Astrocyte (in vitro differentiated cells and primary cell): ENCODE measurements around the gene UBE2QL1. TPM values are rescaled to one million over a fixed set of nuclear protein-coding genes. Genes with fewer than 3 reads are reported as not detected.

Experiments
- DNase-seq: peaks from one replicate; pipeline ENCODE4 v3.0.0-alpha.2; 2010; ENCODE audit warnings: low read depth
- FAIRE-seq: peaks from 2 replicates; lab custom pipeline; 2011; peaks lifted over from hg19 to GRCh38; lab: Jason Lieb, UNC
- H2AFZ ChIP-seq: 2 replicates; pipeline ENCODE4 v1.6.0; 2012; ENCODE audit warnings: low read depth, low read length, inconsistent platforms
- H3K27ac ChIP-seq: 2 replicates; pipeline ENCODE4 v1.5.1; 2011; ENCODE audit warnings: low read depth, low read length, inconsistent platforms
- H3K27me3 ChIP-seq: 2 replicates; pipeline ENCODE4 v1.6.0; 2011; ENCODE audit warnings: low read length, inconsistent platforms; ENCODE audit not compliant: insufficient read depth
- H3K36me3 ChIP-seq: 2 replicates; pipeline ENCODE4 v1.5.1; 2011; ENCODE audit warnings: low read length, inconsistent platforms; ENCODE audit not compliant: insufficient read depth
- H3K4me1 ChIP-seq: 2 replicates; pipeline ENCODE4 v1.5.1; 2011; ENCODE audit warnings: low read length, inconsistent platforms; ENCODE audit not compliant: insufficient read depth
- H3K4me2 ChIP-seq: 2 replicates; pipeline ENCODE4 v1.6.0; 2012; ENCODE audit warnings: low read length, inconsistent platforms
- H3K4me3 ChIP-seq: 2 replicates; pipeline ENCODE4 v1.5.1; 2011; ENCODE audit warnings: low read depth, mild to moderate bottlenecking, low read length, inconsistent platforms; ENCODE audit not compliant: insufficient read depth
- H3K79me2 ChIP-seq: 2 replicates; pipeline ENCODE4 v1.6.0; 2012; ENCODE audit warnings: mild to moderate bottlenecking, low read length, inconsistent platforms; ENCODE audit not compliant: insufficient read depth
- H3K9ac ChIP-seq: 2 replicates; pipeline ENCODE4 v1.6.0; 2012; ENCODE audit warnings: mild to moderate bottlenecking, low read length, inconsistent platforms
- H3K9me3 ChIP-seq: 2 replicates; pipeline ENCODE4 v1.5.1; 2012; ENCODE audit warnings: low read depth, mild to moderate bottlenecking, low read length, inconsistent platforms; ENCODE audit not compliant: insufficient read depth
- H4K20me1 ChIP-seq: 2 replicates; pipeline ENCODE4 v1.6.0; 2012; ENCODE audit warnings: low read length, inconsistent platforms; ENCODE audit not compliant: insufficient read depth
- H3K27ac Mint-ChIP-seq: one replicate; pipeline ENCODE4 v1.8.0; 2021; ENCODE audit warnings: mild to moderate bottlenecking, mixed read lengths; ENCODE audit not compliant: unreplicated experiment
- H3K27me3 Mint-ChIP-seq: one replicate; pipeline ENCODE4 v1.8.0; 2021; ENCODE audit warnings: low read depth, mixed read lengths; ENCODE audit not compliant: unreplicated experiment
- H3K36me3 Mint-ChIP-seq: one replicate; pipeline ENCODE4 v1.8.0; 2021; ENCODE audit warnings: low read depth, mixed read lengths; ENCODE audit not compliant: unreplicated experiment
- H3K4me1 Mint-ChIP-seq: one replicate; pipeline ENCODE4 v1.8.0; 2021; ENCODE audit warnings: low read depth, mixed read lengths; ENCODE audit not compliant: unreplicated experiment
- H3K4me3 Mint-ChIP-seq: one replicate; pipeline ENCODE4 v1.8.0; 2021; ENCODE audit warnings: mild to moderate bottlenecking, moderate library complexity, mixed read lengths; ENCODE audit not compliant: unreplicated experiment
- H3K9me3 Mint-ChIP-seq: one replicate; pipeline ENCODE4 v1.8.0; 2021; ENCODE audit warnings: mild to moderate bottlenecking, mixed read lengths; ENCODE audit not compliant: unreplicated experiment
- CTCF ChIP-seq: IDR thresholded peaks from 2 replicates; pipeline ENCODE4 v1.5.1; 2011; ENCODE audit warnings: low read depth, mild to moderate bottlenecking, inconsistent platforms, low read length, moderate library complexity; ENCODE audit not compliant: insufficient read depth
- EZH2 ChIP-seq: IDR thresholded peaks from 2 replicates; pipeline ENCODE4 v1.6.1; 2012; ENCODE audit warnings: mild to moderate bottlenecking, low read length, inconsistent platforms; ENCODE audit not compliant: insufficient read depth
- total RNA-seq: library from RNA; stranded (reverse); gene quantifications from 2 replicates; pipeline ENCODE4 v1.2.1, GENCODE V29; 2021

UBE2QL1 gene
- total RNA-seq, 1 donor from 2014 or later: 0.50 TPM

GRCh38 chr5:6412811-6413210, 35.8 kb upstream of the UBE2QL1 start:
- DNase-seq (no peak), FAIRE-seq (no peak)
- no peak overlapping the region for H3K27ac ChIP-seq
- no peak overlapping the region for H3K9ac ChIP-seq
- TF ChIP-seq EZH2 (no peak), CTCF (no peak)
- H2AFZ ChIP-seq: no peak overlapping the region
- no peak overlapping the region for H3K4me2 ChIP-seq
- H3K27me3 Mint-ChIP-seq: peaks cover 39% of the 10 kb centered on the region
- no peaks in the 10 kb centered on the region for H3K36me3 ChIP-seq
- H3K9me3 Mint-ChIP-seq: peaks cover 15% of the 10 kb centered on the region
- H3K9me3 ChIP-seq: no peaks in the 10 kb centered on the region
- H3K36me3 Mint-ChIP-seq: peaks cover 3% of the 10 kb centered on the region
- peaks cover 11% of the 10 kb centered on the region for H3K4me1 Mint-ChIP-seq
- H3K27me3 ChIP-seq: no peaks in the 10 kb centered on the region
- H3K4me3 ChIP-seq: no peak overlapping the region
- no peaks in the 10 kb centered on the region for H4K20me1 ChIP-seq
- H3K4me3 Mint-ChIP-seq: no peak overlapping the region
- no peaks in the 10 kb centered on the region for H3K79me2 ChIP-seq
- H3K4me1 ChIP-seq: no peaks in the 10 kb centered on the region
- H3K27ac Mint-ChIP-seq: no peak overlapping the region

- Histone ChIP-seq H2AFZ (no peak overlapping the region), H3K4me1 (no peaks in the 10 kb centered on the region), H3K36me3 (no peaks in the 10 kb centered on the region), H3K79me2 (no peaks in the 10 kb centered on the region), H3K4me2 (no peak overlapping the region), H3K9ac (no peak overlapping the region), H4K20me1 (no peaks in the 10 kb centered on the region), H3K4me3 (no peak overlapping the region), H3K27ac (no peak overlapping the region), H3K27me3 (no peaks in the 10 kb centered on the region), H3K9me3 (no peaks in the 10 kb centered on the region)
- Mint-ChIP-seq H3K4me3 (no peak overlapping the region), H3K36me3 (no peaks in the 10 kb centered on the region), H3K27ac (no peak overlapping the region), H3K9me3 (peaks cover 8% of the 10 kb centered on the region), H3K4me1 (peaks cover 2% of the 10 kb centered on the region), H3K27me3 (peaks cover 46% of the 10 kb centered on the region)
- TF ChIP-seq EZH2 (no peak), CTCF (no peak)
- DNase-seq (no peak), FAIRE-seq (no peak)
These were observed 31.0 kb upstream of the UBE2QL1 start for GRCh38 chr5:6417657-6418056.

GRCh38 chr5:6418679-6419276, 29.9 kb upstream of the UBE2QL1 start:
- H3K9ac ChIP-seq: no peak overlapping the region
- no peak for TF ChIP-seq EZH2
- TF ChIP-seq CTCF: no peak
- H3K9me3 ChIP-seq: no peaks in the 10 kb centered on the region
- Mint-ChIP-seq H3K27me3 (peaks cover 44% of the 10 kb centered on the region), H3K4me1 (peaks cover 2% of the 10 kb centered on the region), H3K4me3 (no peak overlapping the region), H3K36me3 (no peaks in the 10 kb centered on the region), H3K9me3 (peaks cover 8% of the 10 kb centered on the region), H3K27ac (no peak overlapping the region)
- DNase-seq (no peak), FAIRE-seq (no peak)
- no peak overlapping the region for H3K4me2 ChIP-seq
- no peak overlapping the region for H2AFZ ChIP-seq
- no peaks in the 10 kb centered on the region for H3K27me3 ChIP-seq
- H3K4me3 ChIP-seq: no peak overlapping the region
- H3K79me2 ChIP-seq: no peaks in the 10 kb centered on the region
- no peak overlapping the region for H3K27ac ChIP-seq
- H4K20me1 ChIP-seq: no peaks in the 10 kb centered on the region
- H3K36me3 ChIP-seq: no peaks in the 10 kb centered on the region
- no peaks in the 10 kb centered on the region for H3K4me1 ChIP-seq
